ENCODE measurements around the gene ZNF80. TPM values are rescaled to one million over a fixed set of nuclear protein-coding genes. Genes with fewer than 3 reads are reported as not detected.

Gene ZNF80
- total RNA-seq, 2 donors from 2014 or later, result not detected

- TF ChIP-seq CTCF (IDR thresholded peaks at IDR 0.05), result no peak
- H3K27ac ChIP-seq, result no peak overlapping the region
- DNase-seq (ENCODE audit: low spot score) (no peak), ATAC-seq (ENCODE audit: insufficient number of reproducible peaks, low FRiP score, low read depth) (no peak)
- H3K4me3 ChIP-seq, result no peak overlapping the region
- no peaks in the 10 kb centered on the region for H3K36me3 ChIP-seq
- H3K27me3 ChIP-seq (replicated peaks; ENCODE audit: insufficient read depth), result no peaks in the 10 kb centered on the region
- H3K4me1 ChIP-seq (ENCODE audit: control insufficient read depth in 1 of 2, low read depth in 2 of 2), result no peaks in the 10 kb centered on the region
- no peaks in the 10 kb centered on the region for H3K9me3 ChIP-seq
Measured at GRCh38 chr3:114192136-114192535, 45.2 kb downstream of the ZNF80 start.

- no peak for ATAC-seq (ENCODE audit: insufficient number of reproducible peaks, low FRiP score, low read depth)
- DNase-seq (ENCODE audit: low spot score), result no peak
- TF ChIP-seq CTCF (IDR thresholded peaks at IDR 0.05), result no peak
Measured at GRCh38 chr3:114186501-114186900, 50.9 kb downstream of the ZNF80 start.

More at GRCh38 chr3:114186501-114186900, 50.9 kb downstream of the ZNF80 start:
- Histone ChIP-seq H3K27ac (no peak overlapping the region), H3K4me1 (ENCODE audit: control insufficient read depth in 1 of 2, low read depth in 2 of 2) (no peaks in the 10 kb centered on the region), H3K4me3 (no peak overlapping the region), H3K9me3 (no peaks in the 10 kb centered on the region), H3K27me3 (replicated peaks; ENCODE audit: insufficient read depth) (no peaks in the 10 kb centered on the region), H3K36me3 (no peaks in the 10 kb centered on the region)

Other genes with a start within 250 kb of the ZNF80 start
- gene CCDC191, start 181.1 kb downstream of the ZNF80 start, total RNA-seq, result 1 to 10 TPM; 2.3 to 3.4 TPM
- gene QTRT2, start 180.8 kb downstream of the ZNF80 start, total RNA-seq, result 10 to 100 TPM; 21.4 to 48.5 TPM
- not detected for gene DRD3, start 58.5 kb downstream of the ZNF80 start, total RNA-seq
- under 1 TPM; 0.14 to 0.21 TPM for gene TIGIT, start 56.5 kb upstream of the ZNF80 start, total RNA-seq

Measured in thoracic aorta (tissue), 2 donors.